RWPE1 (cell line): ENCODE measurements around the gene S100PBP.
"Not testable (repeated sequence)": the region's sequence is repeated elsewhere in the genome, so short reads cannot be mapped to it uniquely, and the experiment has no call there.

ENCODE experiments used
- CTCF ChIA-PET: fragments of 350-600 bp; sonication (Branson Sonifier 250); formaldehyde crosslinking; extraction: SDS; loops from one replicate; lab custom pipeline; 2021; lab: Yijun Ruan, JAX
- POLR2A ChIA-PET: fragments of 400-600 bp; formaldehyde crosslinking; extraction: SDS; loops from one replicate; lab custom pipeline; 2020; ENCODE audit warnings: antibody characterized with exemption; ENCODE audit not compliant: low non-redundant PET; lab: Yijun Ruan, JAX
- DNase-seq: peaks from one replicate; pipeline ENCODE4 v3.0.0; 2012; ENCODE audit warnings: low spot score
- H3K27ac ChIP-seq: fragments of 450-650 bp; 2 replicates; pipeline ENCODE4 v1.5.1; 2017
- CTCF ChIP-seq: fragments of 450-650 bp; conservative IDR thresholded peaks from 2 replicates; pipeline ENCODE4 v1.5.1; 2017; ENCODE audit warnings: low read depth, mild to moderate bottlenecking

The S100PBP gene

DNA sequence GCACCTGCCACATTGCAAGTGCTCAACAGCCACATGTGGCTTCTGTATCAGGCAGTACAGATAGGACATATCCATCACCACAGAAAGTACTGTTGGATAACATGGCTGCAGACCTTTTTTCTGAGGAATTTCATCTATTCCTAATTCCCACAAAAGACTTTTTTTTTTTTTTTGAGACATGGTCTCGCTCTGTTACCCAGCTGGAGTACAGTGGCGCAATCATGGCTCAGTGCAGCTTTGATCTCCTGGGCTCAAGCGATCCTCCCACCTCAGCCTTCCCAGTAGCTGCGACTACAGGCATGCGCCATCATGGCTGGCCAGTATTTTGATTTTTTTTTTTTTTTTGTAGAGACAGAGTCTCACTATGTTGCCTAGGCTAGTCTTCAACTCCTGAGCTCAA is 33.6 kb upstream of the S100PBP start:
- DNase-seq = no peak
- TF ChIP-seq CTCF = no peak
- ChIA-PET CTCF (interaction anchor here (1.8 kb wide), 1 partner anchor 72 kb away, joined by 10 read pairs; no protein-coding TSS in a partner anchor), POLR2A (no interaction called here)
- no peak overlapping the region for H3K27ac ChIP-seq

- ChIA-PET POLR2A (no interaction called here), CTCF (no interaction called here)
- DNase-seq = no peak
- no peak for TF ChIP-seq CTCF
- no peak overlapping the region for H3K27ac ChIP-seq
These were observed 32.6 kb upstream of the S100PBP start for GRCh38 chr1:32784817-32785216.

GRCh38 chr1:32786856-32787255 is 30.6 kb upstream of the S100PBP start:
- peak overlapping the region; percentile 57 for H3K27ac ChIP-seq
- CTCF ChIA-PET = interaction anchor here (1.9 kb wide), 1 partner anchor 75 kb away, joined by 10 read pairs; no protein-coding TSS in a partner anchor
- TF ChIP-seq CTCF = no peak
- POLR2A ChIA-PET = no interaction called here
- no peak for DNase-seq

DNA sequence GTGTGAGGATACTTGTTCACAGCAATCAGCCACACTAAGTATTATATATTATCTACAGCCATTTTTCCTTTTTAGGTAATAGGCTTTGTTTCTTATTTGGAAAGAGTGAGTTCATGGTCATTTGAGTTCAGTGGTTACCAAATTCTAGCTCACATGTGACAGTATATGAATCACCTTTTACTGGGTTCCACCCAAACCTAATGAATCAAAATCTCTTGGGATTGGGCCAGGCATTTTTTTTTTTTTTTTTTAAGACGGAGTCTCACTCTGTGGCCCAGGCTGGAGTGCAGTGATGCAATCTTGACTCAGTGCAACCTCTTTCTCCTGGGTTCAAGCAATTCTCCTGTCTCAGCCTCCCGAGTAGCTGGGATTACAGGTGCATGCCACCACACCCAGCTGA is 28.1 kb upstream of the S100PBP start:
- CTCF ChIA-PET = interaction anchor here (0.6 to 0.9 kb wide), 2 partner anchors 39 to 73 kb away, joined by 4 to 8 read pairs; no protein-coding TSS in a partner anchor
- DNase-seq = peak; percentile 84
- peak overlapping the region; percentile 78 for H3K27ac ChIP-seq
- POLR2A ChIA-PET = not testable (repeated sequence)

DNA sequence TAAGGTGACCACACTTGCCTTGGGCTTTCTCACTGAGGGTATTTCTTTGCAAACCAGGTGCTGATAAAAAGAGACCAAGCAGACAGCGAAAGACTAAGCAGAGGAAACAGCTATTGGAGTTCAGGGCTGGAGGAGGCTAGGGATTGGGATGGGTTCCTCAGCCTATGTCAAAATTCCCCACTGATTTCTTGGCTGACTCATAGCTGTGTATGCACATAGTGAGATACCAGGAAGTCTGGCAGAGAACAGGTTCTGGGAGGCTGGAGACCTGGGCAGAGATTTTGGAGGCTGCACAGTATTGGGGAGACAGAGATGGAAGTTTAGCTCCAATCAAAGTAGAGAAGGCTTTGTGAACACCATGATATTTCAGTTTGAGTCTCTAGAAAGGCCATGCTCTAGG is 25.6 kb upstream of the S100PBP start:
- CTCF ChIA-PET = interaction anchor here (0.6 kb wide), 2 partner anchors 19 to 391 kb away, joined by 3 read pairs; no protein-coding TSS in a partner anchor
- peak overlapping the region; percentile 60 for H3K27ac ChIP-seq
- POLR2A ChIA-PET = no interaction called here
- DNase-seq = no peak
- no peak for TF ChIP-seq CTCF

DNA sequence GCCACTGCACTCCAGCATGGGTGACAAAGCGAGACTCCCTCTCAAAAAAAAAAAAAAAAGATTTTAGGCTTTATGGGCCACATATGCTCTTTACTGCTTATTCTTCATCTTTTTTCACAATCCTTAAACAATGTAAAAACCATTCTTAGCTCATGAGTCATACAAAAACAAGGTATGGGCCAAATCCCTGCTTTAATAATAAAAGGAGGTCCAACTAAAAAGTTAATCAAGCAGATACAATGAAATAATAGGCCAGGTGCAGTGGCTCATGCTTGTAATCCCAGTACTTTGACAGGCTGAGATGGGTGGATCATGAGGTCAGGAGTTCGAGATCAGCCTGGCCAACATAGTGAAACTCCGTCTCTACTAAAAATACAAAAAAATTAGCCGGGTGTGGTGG is 21.7 kb upstream of the S100PBP start:
- DNase-seq, POLR2A ChIA-PET, CTCF ChIA-PET: not testable (repeated sequence)
- H3K27ac ChIP-seq = peak overlapping the region; percentile 70

- TF ChIP-seq CTCF = no peak
- POLR2A ChIA-PET = no interaction called here
- CTCF ChIA-PET = interaction anchor here (0.5 kb wide), 1 partner anchor 556 kb away, joined by 3 read pairs; no protein-coding TSS in a partner anchor
- no peak for DNase-seq
- peak overlapping the region; percentile 44 for H3K27ac ChIP-seq
These were observed 20.0 kb upstream of the S100PBP start for GRCh38 chr1:32797456-32797855.
